Loucy (cell line): ENCODE results near the gene SRGAP1.

Experiments
- EZH2phosphoT487 ChIP-seq: fragments of 200-600 bp; IDR thresholded peaks from 2 replicates; pipeline ENCODE4 v1.6.1; 2018; ENCODE audit warnings: antibody characterized with exemption, mild to moderate bottlenecking, moderate library complexity, borderline replicate concordance
- TF ChIP-seq, protein P1 (sequence below): fragments of 200-600 bp; sonication (generic); conservative IDR thresholded peaks from 2 replicates; pipeline ENCODE4 v1.5.1; 2014; ENCODE audit warnings: mild to moderate bottlenecking, antibody characterized with exemption, low read length

DNA sequence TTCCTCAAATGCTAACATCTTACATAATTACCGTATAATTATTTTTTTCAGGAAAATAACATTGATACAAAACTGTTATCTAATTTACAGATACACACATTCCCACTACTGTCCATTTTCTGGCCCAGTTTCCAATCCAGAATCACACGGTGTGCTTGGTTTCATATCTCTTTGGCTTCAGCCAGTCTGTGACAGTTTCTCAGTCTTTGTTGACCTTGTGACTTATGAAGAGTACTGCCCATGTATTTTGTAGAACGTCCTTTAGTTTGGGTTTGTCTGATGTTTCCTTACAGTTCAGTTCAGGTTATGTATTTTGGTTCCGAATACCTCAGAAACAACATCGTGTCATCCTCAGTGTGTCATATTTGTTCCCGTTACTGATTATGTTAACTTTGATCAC, 48.6 kb upstream of the SRGAP1 start:
- TF ChIP-seq, protein P1, sequence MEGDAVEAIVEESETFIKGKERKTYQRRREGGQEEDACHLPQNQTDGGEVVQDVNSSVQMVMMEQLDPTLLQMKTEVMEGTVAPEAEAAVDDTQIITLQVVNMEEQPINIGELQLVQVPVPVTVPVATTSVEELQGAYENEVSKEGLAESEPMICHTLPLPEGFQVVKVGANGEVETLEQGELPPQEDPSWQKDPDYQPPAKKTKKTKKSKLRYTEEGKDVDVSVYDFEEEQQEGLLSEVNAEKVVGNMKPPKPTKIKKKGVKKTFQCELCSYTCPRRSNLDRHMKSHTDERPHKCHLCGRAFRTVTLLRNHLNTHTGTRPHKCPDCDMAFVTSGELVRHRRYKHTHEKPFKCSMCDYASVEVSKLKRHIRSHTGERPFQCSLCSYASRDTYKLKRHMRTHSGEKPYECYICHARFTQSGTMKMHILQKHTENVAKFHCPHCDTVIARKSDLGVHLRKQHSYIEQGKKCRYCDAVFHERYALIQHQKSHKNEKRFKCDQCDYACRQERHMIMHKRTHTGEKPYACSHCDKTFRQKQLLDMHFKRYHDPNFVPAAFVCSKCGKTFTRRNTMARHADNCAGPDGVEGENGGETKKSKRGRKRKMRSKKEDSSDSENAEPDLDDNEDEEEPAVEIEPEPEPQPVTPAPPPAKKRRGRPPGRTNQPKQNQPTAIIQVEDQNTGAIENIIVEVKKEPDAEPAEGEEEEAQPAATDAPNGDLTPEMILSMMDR, result no peak
- TF ChIP-seq EZH2phosphoT487, result no peak
